Renal cortical epithelial cell (primary cell): ENCODE data around the gene RPL22L1. TPM values are rescaled to one million over a fixed set of nuclear protein-coding genes. Genes with fewer than 3 reads are reported as not detected.
"Not testable (repeated sequence)": the region's sequence is repeated elsewhere in the genome, so short reads cannot be mapped to it uniquely, and the experiment has no call there.

ENCODE experiments used
- DNase-seq: peaks from one replicate; pipeline ENCODE4 v3.0.0-alpha.2; 2011; ENCODE audit warnings: low read depth
- total RNA-seq: library from RNA; depleted of rRNA; stranded (reverse); fragments of >200 nt; gene quantifications from 2 replicates; pipeline ENCODE4 v1.2.3, GENCODE V29; 2014

RPL22L1 gene
- total RNA-seq, 1 donor from 2014 or later, result 28.0 TPM

- DNase-seq, result no peak
Measured at GRCh38 chr3:170829546-170830272, 40.3 kb downstream of the RPL22L1 start.

- no peak for DNase-seq
Measured at GRCh38 chr3:170826047-170826446, 43.9 kb downstream of the RPL22L1 start.

GRCh38 chr3:170823562-170823961 lies 46.4 kb downstream of the RPL22L1 start:
- not testable (repeated sequence) for DNase-seq

- DNase-seq, result not testable (repeated sequence)
Measured at GRCh38 chr3:170818325-170818724, 51.7 kb downstream of the RPL22L1 start.

GRCh38 chr3:170817471-170817870 lies 52.5 kb downstream of the RPL22L1 start:
- DNase-seq, result not testable (repeated sequence)

- DNase-seq, result no peak
Measured at GRCh38 chr3:170816841-170817240, 53.2 kb downstream of the RPL22L1 start.

- no peak for DNase-seq
Measured at GRCh38 chr3:170816341-170816740, 53.7 kb downstream of the RPL22L1 start.

- no peak for DNase-seq
Measured at GRCh38 chr3:170815936-170816335, 54.1 kb downstream of the RPL22L1 start.

- peak; percentile 39 for DNase-seq
Measured at GRCh38 chr3:170815340-170815739, 54.7 kb downstream of the RPL22L1 start.

Other genes with a start within 250 kb of the RPL22L1 start
- gene EIF5A2, start 38.4 kb upstream of the RPL22L1 start, total RNA-seq, result 10.2 and 15.1 TPM in 2 replicates
- gene SLC2A2, start 156.5 kb upstream of the RPL22L1 start, total RNA-seq, result 0.35 and 13.0 TPM in 2 replicates